Measurements from ENCODE around the gene SLC36A4.
"Not testable (repeated sequence)": the region's sequence is repeated elsewhere in the genome, so short reads cannot be mapped to it uniquely, and the experiment has no call there.

SLC36A4 gene

DNA sequence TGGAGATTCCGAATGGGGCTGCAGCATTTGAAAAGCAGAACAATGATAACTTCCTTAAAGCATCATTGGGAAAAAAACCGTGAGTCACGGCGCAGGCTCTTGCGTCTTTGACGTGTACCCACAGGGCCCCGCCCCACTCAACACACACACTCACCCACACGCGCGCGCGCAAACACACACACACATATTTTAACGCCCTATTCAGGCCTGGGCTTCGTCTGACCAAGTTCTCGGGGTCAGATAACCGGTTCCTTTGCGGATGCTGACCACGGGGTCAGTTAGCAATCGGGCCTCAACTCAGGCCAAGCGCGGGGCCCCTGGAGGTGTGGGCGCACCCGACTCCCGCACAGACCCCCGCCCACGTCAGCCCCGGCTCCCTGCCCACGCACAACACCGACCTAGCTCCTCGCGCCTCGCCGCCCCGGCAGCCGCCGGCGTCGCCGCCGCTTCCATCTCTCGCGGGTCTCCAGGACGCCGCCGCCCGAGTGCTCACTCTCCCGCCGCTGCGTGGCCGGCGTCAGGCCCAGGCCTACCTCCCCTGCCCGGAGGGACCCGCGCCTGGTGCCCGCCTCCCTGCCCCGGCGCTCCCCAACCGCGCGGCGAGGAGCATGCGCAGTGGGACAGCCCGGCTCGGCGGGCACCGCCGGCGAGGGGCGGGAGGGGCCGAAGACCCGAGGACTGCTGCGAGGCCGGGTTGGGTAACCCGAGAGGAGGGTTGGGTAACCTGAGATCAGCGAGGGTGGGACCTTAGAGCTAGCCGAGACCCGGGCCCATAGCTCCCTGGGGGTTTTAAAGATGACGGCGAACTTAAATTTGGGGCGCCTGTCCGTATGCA is at the start of gene SLC36A4:
Gene SLC36A4 (minus strand): TSS at position 612 of the 835 bp plus-strand sequence. CDS start 159 bp downstream, at position 453.
- peak; percentile 91 for DNase-seq

DNA sequence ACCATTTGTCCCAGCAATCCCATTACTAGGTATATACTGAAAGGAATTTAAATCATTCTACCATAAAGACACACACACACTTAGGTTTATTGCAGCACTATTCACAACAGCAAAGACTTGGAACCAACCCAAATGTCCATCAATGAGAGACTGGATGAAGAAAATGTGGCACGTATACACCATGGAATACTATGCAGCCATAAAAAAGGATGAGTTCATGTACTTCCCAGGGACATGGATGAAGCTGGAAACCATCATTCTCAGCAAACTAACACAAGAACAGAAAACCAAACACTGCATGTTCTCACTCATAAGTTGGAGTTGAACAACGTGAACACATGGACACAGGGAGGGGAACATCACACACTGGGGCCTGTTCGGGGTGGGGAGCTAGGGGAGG is 49.0 kb upstream of the SLC36A4 start:
- not testable (repeated sequence) for DNase-seq

DNA sequence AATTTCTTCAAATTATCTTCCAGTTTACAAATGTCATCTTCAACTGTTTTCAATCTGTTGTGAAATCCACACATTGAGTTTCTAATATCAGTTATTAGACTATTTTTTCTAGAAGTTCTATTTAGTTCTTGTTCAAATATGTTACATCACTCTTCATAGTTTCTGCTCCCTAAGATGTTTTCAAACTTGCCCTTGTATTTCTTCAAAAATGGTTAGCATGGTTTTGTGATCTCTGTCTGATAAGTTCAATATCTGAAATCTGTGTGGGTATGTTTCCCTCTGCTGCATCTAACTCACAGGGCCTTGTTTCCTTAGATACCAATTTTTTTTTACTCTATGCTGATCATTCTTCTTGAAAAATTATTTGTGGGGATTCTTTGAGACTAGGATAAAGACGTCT is 46.2 kb upstream of the SLC36A4 start:
- no peak for DNase-seq

DNA sequence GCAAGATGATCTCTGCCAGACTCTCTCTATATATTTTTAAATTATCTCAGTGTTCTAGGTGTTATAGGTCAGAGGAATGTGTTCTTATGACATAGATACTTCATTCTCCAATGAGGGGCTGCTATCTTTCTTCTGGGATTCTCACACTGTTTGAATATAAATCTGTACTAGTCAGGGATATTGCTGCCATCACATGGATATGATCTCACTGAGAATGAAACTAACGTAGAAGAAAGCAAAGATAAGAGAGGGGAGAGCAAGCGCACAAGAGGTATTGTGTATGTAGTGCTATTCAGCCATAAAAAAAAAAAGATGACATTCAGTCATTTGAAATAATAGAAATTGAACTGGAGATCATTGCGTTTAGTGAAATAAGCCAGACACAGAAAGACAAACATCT is 42.2 kb upstream of the SLC36A4 start:
- no peak for DNase-seq

DNA sequence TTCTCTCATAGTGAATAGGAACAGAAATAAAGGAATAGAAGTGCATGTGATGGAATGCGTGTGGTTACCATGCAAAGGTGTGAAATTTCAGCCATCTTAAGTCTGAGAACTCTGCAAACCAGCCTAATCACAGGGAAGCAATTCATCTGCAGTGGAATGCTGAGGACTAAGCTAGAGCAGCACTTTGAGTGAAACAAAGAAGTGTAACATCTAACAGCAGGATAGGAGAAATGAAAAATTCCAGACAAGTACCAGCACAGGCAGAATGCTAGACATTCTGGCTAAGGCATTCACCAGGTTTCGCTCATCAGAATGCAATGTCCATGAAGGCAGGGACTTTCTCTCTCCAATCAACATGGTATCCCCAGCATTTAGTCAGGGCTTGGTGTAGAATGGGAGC is 41.2 kb upstream of the SLC36A4 start:
- no peak for DNase-seq

DNA sequence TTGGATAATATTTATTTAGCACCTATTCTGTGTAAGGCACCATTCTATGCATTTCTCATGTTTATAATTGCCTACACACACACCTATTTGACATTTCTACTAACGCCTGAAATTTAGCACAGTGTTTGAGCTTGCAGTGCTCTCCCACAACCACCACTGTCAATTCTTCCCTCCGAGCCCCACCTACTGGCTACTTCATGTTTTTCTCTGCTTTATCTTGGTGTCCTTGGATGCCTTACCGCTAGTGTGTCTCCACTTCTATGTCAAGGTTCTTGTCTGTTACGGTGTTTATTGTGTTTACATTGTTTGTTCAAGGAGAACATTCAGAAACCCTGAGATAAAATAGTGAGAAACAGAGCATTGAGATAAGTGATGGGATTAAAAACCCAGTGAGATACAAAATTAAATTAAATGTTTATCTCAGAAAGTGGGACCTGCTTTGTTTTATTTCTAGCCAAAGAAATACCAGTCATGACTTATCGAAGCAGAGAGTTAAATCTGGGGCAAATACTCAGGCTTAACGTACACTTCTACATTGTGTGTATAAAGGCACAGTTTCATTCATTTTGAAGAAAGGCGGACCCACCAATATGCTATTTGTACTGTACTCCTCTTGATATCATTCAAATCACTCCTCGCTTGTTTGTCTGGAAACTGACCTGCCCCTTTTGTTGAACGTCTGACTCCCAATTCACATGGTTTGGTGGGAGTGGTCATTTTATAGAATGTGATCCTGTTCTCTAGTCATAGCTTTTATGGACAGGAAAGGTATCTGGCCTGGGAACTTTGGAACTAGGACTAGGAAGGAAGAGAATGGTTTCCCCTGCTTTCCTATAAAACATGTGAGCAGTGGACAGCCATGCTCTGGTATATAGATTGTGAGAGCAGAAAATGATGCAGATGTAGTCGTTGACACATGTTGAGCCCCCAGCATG is 39.2 kb upstream of the SLC36A4 start:
- peak; percentile 13 for DNase-seq

DNA sequence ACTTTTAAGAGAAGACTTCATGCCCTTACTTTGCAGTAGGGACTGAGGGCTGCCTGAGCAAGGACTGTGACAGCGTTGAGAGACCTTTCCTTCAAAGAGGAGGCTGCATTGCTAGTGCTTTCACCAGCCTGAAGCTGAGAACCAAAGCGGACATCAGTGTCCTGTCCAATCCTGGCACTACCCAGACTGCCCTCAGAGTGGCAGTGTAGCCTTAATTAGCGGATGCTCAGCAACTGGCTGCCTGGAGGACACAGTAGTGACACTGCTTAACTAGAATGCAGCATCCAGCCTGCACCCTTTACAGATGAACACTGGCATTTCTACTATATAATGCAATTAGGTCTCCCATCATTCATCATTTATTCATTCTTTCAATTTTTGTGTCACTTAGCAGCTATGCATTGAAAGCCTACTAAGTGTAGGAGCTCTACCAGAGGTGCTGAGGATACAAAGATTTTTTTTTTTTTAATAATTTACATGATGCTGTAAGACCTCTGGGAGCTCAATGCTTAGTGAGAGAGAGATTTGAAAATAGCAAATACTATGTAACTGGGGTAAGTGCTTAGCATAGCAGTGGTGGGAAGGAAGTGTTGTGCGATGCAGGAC is 36.9 kb upstream of the SLC36A4 start:
- DNase-seq: peak; percentile 79

DNA sequence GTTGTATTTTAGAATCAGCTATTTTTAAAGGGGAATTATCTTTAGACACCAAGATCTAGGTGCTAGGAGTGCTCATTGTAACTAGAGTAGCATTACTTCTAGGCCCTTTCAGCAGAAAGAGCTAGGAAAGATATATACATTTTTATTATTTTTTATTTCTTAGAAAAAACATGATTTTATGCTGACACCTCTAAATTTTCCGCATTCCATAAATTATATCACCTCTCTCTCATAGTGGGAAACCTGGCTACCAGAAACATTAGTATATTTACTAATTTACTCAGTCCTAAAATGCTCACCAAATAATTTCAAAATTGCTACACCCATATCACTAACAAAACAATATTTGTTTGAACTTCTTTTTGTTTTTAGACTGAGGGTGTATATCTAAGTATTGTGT is 32.1 kb upstream of the SLC36A4 start:
- no peak for DNase-seq

DNA sequence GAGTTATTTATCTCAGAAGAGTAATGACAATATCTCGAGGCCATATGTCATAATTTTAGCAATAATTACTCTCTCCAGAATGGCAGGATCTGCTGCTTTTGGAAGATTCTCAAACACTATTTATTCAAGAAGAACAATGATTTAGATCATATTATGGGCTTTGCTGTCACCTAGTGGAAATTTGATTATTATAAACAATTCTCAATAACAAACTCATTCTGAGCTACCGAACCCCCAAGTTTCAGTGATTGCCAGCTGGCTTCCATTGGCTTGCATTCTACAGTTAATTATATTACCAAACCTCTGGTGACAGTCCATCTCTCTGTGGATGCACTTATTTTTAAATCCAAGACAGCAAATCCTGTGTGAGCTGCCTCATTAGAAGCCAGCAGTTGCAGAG is 27.9 kb upstream of the SLC36A4 start:
- DNase-seq: no peak

DNA sequence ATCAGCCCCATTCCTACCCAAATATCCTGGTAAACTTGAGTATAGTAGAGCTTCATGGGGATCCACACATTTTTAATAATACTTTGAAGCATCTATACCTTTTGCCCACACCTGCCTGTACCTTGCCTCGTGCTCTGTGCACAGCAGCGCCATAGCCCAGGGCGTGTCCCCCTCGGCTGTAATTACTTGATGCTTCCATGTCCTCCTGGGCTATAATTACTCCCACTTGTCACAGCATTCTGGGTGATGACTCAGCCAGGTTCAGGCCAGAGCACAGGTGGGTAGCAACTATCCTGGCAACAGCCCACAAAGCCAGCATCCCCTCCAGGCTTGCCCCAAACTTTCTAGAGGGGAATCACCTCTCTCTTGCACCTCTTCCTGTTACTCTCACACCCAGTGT is 23.7 kb upstream of the SLC36A4 start:
- no peak for DNase-seq

DNA sequence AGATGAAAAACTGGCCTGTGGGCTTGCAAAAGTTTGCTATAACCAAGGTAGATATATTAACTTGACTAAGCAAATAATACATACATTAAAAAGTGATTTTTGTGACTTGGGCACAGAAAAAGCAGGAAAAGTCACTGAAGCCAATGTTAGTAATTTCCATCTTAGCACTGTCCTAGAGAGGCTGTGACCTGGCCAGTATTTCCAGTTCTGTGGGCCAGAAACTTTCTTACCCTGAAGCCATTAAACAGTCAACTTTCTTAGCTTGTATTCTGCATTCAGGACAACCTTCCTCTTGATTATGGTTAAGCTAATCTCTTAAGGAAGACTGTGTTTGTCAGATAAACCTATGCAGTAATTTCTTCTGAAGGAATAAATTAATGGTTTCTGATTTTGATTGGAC is 22.3 kb upstream of the SLC36A4 start:
- DNase-seq: no peak

DNA sequence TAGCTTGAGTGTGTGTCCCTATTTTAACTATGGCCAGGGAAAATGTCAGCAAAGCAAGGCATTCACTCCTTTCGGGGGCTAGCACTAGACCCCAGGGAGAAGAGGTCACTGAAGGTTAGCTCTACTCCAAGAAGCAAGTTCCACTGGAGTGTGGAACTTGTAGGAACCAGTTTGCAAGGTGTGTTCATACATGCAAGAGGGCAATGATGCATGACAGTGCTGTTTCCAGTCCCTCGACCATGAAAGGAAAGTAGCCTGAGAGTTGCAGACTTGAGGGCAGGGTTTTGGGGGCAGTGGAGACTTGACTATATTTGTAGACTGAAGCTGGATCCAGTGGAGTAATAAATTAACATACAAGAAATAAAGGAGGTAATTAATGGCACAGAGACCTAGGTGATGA is 21.6 kb upstream of the SLC36A4 start:
- no peak for DNase-seq

DNA sequence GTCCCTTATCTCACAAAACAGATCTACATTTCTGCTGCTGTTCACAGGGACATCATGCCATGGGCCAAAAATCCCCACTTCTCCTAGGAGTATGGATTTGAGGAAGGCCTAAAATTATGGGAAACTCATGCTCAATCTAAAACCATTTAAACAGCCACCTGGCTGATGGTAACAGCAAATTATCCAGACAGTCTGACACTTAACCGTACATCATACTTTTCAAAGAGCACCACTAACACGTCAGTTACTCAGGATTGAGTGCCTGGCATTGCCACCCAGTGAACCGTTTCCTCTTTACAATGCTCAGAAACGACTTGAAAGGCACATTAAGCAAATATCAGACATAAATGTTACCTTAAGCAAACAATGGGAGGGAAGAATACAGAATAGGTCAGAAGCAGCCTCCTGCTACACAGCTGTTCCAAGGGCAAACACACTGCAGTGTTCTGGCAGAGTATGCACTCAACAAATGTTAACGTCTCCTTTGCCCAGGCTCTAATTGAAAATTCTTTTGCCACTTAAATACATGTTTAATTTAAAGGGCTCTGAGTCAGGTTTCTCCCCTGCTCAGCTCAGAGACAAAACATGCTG is 18.8 kb upstream of the SLC36A4 start:
- no peak for DNase-seq

DNA sequence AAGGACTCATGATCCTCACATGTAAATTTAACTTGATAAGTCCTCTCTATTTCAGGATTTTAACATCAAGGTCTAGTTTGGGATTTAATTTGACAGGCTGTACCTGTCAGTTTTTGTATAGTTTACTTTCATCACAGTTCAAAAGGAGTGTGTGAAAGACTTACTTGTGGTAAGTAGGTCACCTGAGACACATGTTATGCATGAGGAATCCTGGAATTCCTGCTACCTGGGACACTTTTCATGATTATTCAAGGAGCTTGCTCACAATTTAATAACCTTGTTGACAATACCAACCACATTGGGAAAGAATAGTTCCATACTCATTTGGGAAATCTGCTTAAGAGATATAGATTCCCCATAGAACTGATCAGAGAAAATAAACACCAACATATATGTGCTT is 15.8 kb upstream of the SLC36A4 start:
- DNase-seq: no peak

DNA sequence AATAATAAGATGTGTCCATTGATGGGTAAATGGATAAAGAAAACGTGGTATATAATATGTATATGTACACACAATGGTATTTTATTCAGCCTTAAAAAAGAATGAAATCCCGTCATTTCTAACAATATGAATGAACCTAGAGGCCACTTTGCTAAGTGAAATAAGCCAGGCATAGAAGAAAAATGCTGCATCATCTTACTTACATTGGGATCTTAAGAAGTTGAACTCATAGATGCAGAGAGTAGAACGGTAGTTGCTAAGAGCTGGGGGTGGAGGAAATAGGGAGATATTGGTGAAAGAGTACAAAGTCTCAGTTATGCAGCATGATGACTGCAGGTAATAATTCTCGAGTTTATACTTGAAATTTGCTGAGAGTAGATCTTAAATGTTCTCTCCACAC is 14.3 kb upstream of the SLC36A4 start:
- no peak for DNase-seq

DNA sequence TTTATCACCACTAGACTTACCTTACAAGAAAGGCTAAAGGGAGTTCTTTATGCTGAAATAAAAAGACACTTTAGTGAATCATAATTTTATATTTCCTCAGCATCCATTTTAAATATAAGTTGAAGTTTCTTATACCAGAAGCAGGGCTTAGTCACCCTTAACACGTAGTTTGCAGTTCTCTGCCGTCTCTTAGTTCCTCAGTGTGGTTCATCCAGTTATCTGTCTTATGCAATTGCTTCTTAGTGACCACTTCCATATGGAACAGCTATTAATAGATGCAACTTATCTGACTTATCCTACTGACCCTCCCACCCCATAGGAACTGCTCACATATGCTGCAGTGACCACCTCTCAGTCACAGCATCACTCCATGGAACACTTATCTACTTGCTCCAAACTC is 11.7 kb upstream of the SLC36A4 start:
- no peak for DNase-seq

DNA sequence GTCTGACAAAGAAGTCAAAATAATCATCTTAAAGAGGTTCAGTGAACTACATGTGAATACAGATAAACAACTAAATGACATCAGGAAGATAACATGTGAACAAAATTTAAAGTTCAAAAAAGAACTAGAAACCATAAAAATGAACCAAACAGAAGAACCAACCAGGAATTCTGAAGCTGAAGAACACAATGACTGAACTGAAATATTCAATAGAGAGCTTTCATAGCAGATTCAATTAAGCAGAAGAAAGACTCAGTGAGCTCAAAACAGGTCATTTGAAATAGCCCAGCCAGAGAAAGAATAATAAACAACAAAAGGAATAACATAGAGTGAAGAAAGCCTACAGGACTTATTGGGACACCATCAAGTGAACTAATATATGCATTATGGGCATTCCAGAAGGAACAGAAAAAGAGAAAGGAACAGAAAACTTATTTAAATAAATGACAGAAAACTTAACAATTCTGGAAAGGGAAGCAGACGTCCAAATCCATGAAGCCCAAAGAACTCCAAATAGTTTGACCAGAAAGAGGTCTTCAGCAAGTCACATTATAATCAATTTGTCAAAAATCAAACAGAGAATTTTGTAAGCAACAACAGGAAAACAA is 11.0 kb upstream of the SLC36A4 start:
- DNase-seq: no peak

DNA sequence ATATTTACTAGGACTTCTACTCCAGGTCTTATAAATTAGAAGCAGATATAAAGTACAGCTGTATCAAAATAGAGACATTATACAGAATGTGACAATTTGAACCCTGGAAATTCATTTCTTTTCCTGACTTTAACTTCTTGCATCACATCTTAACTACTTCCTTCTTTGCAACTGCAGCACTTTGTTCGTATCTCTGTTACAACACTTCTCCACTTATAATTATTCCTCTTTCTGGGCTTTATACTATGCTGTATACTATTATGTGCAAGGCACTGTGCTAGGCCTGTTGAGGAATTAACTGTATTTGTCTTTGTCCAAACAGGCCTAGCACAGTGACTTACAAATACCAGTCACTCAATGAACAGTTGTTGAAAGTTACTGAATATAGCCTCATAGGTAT is 1.8 kb upstream of the SLC36A4 start:
- DNase-seq: no peak

DNA sequence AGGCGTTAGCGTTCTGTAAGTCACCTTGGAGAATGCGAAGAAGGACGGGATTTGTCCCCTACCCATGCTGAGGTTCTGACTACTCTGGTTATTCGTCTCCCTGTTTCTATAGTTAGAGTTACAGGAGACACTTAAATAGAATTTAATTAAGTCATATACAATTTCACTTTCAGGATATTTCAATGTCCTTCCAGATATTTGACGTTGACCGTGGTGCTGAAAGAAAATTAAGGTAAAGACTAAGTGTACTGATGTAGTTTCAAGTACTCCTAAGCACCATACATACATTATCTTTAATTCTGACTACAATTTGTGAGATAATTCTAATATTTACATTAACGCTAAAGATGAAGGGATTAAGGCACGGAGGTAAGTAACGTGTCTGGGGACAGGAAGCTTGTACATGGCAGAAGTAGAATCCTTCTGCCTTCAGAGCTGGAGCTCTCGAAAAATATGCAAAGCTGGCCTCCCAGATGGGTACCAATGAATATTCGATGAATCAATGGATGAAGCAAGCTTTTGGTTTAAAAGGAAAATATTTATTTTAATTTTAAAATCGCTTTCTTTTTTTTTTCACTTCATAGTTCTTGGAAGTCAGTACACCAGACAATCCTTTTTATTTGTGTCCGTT is 539 bp upstream of the SLC36A4 start:
- no peak for DNase-seq

DNA sequence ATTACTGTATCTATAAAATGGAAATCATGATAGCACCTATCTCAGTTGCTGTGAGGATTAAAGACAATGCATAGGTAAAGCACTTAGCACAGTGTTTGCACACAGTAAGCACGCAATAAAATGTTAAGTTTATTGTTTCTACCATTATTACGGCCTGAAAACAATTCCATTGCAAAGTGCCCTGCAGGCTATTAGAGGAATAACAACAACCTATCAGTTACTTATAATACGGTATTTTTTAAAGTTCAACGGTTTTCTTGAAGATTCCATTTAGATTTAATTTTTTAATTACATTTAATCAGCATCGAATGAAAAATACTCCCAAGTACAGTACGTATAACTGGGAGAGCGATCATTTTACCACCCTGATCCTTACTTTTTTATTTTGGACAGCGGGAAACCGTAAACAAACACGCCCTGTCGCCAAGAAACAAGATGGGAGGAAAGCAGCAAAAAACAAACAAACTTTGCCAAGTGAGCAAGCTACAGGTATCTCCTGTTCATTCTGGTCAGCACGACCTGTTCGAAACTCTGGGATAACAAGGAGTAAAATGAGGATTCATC is 893 bp downstream of the SLC36A4 start:
- DNase-seq: no peak

DNA sequence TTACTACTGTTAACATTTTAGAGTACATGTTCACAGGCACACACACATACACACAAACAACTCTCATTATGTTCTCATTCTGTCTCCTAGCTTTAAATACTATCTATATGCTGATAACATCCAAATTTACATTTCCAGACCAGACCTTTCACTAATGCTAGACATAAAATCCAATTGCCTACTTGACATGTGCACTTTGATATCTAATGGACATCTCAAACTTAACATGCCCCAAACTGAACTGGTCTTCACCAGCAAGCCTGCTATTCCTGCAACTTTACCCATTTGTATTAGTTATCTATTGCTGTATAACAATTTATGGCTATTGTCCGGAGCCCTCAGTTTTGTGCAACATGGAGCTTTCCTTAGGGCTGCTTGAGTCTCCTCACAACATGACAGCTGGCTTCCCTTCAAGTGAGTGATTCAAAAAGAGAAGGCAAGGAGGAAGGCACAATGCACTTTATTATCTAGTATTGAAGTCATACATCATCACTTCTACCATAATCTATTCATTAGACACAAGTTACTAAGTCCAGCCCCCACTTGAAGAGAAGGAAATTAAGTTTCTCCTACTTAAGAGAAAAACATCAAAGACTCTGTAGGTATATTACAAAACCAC is 3.0 kb downstream of the SLC36A4 start:
- no peak for DNase-seq
